Fibroblast of skin of left quadriceps (primary cell): Measurements from ENCODE around the gene IL5.
"Not testable (repeated sequence)": the region's sequence is repeated elsewhere in the genome, so short reads cannot be mapped to it uniquely, and the experiment has no call there.

ENCODE experiments used
- DNase-seq, 2 experiments: peaks; one replicate each; pipeline ENCODE4 v3.0.0-alpha.2; 2013; ENCODE audit warnings: low read depth in 2 of 2

The IL5 gene

DNA sequence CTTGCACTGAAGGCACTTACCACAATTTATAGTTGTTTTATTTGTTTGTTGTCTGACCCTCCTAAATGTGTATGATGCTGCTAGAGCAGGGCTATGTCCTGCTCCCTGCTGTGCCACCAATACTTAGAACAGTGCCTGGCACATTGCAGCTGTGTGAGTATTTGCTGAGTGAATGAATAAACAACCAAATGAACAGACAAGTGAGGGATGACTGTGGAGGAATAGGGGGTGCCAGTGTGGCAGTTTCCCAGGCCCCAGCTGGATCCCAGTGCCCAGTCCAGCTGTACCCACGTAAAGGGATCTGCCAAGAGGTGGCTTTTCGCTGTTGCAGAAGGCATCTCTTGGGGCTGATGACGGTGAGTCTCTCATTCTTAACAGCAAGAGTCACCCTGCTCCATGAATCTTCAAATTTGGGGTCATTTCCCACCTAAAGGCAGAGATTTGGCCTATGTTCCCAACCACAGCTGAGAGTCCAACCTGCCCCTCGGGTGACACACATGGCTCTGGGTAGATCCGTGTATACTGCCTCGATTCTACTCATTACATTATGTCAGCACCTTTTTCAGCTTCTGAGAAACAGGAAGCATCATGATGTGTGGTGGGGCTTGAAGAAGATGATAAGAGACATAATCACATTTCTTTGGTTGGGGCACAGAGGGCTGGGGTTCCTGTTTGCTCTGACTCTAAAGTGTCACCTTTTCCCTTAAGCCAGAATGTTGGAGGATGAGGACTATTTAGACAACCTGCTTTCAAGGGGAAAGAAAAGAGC lies 14.3 kb downstream of the IL5 start:
- no peak for DNase-seq

DNA sequence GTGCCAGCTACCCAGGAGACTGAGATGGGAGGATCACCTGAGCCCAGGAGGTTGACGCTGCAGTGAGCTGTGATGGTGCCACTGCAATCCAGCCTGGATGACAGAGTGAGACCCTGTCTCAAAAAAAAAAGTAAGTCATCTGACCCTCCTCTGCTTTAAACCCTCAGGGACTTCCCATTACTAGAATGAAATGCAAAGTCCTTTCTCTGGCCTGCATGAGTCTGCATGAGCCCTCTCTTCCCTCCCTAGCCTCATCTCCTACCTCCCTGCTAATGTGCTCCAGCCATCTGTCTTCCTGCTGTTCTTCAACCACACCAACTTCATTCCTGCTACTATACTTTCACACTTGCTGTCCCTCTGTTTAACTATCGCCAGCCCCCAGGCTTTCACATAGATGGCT lies 15.3 kb downstream of the IL5 start:
- DNase-seq = no peak

DNA sequence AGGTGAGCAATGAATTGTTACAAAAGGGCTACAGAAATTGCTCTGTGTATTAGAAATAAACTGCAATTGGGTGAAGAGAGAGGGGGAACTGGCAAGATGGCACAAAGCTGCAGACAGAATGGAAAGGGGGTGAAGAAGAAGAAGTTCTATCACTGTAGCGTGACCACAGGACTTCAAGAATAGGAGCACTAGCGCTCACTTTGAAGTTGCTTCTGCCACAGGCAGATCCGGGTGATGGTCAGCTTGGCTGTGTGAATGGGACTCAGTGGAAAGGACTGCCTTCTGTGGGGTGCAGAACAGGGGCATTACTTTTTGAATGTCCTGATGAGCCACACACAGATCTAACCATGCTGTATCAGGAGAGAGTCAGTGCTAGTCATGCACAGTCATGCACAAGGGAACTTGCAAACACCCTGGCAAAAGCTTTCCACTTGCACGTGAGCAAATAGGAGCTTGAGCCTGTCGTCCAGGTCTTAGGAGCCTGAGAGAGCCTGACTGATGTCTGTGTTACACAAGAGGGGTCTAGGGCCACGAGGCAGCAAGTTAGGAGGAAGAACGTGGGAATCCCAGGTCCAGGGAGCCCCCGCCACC lies 16.3 kb downstream of the IL5 start:
- DNase-seq = no peak

DNA sequence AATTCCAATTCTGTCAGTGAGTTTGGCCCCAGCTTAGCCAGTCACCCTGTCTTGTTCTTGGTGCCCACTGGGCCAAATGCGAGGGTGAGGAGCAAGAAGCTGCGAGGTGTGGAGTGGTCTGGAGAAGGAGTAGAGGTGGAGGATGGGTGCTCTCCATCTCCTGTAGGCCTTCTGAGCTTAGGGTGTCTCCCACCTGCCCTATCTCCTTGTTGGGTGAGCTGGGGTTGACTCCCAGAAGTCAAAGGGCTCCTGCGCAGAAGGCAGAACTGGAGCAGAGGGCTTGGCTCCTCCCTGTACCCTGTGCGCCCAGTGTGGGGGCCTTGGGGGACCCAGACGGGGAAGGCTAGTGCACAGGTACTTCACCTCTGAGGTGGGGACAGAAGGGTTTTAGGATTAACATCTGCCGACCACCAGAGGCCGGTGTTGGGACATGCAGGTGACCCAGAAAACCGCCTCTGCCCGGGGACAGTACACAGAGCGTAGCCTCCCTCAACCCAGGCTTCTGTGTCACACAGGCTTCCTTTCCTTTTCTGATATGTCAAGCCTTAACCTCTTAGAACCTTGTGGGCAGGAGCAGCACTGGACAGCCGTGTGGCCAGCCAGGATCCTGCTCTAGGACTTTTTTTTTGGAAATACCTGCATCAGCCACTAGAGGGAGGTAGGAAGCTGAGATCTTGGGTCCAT lies 16.9 kb downstream of the IL5 start:
- peak; percentile 13 to 20 for DNase-seq

DNA sequence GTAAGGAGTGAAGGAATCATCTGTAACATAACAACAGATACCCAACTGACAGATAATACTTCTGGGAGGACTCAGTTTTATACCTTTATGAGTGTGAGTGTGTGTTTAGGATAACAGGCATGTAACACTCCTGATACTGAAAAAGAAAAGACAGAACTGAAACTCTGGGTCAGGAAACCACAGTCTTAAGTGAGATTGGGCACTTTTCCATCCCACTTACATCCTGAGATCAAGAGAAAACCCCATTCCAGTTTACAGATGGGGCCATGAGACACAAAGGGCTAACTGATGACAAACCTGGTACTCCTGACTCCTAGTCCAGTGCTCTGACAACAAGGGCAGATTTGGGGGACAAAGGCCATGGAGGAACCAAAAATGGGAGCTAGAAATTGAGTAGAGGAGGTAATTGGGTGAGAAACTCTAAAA lies 18.0 kb downstream of the IL5 start:
- DNase-seq = no peak

DNA sequence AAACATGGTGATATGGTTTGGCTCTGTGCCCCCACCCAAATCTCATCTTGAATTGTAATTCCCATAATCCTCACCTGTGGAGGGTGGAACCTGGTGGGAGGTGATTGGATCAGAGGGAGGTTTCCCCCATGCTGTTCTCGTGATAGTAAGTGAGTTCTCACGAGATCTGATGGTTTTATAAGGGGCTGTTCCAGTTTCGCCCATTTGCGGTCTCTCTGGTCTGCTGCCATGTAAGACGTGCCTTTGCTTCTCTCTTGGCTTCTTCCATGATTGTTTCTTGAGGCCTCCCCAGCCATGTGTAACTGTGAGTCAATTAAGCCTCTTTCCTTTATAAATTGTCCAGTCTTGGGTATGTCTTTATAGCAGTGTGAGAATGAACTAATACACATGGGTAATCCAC lies 18.4 kb downstream of the IL5 start:
- DNase-seq = not testable (repeated sequence)

DNA sequence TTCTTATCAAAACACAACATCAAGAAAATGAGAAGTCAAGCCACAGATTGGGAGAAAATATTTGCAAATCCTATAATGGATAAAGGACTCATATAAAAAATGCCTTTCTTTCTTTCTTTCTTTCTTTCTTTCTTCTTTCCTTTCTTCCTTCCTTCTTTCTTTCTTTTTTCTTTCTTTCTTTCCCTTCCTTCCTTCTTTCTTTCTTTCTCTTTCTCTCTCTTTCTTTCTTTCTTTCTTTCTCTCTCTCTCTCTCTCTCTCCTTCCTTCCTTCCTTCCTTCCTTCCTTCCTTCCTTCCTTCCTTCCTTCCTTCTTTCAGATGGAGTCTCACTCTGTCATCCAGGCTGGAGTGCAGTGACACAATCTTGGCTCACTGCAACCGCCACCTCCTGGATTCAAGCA lies 21.3 kb downstream of the IL5 start:
- DNase-seq = not testable (repeated sequence)

DNA sequence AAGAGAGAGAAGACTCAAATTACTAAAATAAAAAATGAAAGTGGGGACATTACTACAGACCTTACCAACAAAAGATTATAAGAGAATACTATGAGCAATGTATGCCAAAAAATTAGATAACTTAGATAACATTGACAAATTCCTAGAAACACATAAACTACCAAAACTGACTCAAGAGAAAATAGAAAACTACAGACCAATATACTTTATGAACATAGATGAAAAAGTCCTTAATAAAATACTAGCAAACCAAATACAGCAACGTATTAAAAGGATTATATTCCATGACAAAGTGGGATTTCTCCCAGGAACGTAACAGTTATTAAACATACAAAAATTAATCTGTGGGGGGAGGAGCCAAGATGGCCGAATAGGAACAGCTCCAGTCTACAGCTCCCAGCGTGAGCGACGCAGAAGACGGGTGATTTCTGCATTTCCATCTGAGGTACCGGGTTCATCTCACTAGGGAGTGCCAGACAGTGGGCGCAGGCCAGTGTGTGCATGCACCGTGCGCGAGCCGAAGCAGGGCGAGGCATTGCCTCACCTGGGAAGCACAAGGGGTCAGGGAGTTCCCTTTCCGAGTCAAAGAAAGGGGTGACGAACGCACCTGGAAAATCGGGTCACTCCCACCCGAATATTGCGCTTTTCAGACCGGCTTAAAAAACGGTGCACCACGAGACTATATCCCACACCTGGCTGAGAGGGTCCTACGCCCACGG lies 29.5 kb downstream of the IL5 start:
- not testable (repeated sequence) for DNase-seq

DNA sequence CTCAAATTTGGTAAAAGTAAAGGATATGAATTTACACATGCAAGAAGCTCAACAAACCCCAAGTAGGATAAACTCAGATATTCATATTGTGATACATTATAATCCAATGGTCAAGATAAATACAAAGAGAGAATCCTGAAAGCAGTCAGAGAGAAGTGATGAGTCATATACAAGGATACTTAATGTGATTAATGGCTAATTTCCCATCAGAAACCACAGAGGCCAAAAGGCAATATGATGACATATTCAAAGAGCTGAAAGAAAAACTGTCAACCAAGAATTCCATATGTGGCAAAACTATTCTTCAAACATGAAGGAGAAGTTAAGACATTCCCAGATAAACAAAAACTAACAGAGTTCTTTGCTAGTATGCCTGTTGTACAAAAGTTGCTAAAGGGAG lies 33.2 kb downstream of the IL5 start:
- DNase-seq = peak; percentile 87 to 89

DNA sequence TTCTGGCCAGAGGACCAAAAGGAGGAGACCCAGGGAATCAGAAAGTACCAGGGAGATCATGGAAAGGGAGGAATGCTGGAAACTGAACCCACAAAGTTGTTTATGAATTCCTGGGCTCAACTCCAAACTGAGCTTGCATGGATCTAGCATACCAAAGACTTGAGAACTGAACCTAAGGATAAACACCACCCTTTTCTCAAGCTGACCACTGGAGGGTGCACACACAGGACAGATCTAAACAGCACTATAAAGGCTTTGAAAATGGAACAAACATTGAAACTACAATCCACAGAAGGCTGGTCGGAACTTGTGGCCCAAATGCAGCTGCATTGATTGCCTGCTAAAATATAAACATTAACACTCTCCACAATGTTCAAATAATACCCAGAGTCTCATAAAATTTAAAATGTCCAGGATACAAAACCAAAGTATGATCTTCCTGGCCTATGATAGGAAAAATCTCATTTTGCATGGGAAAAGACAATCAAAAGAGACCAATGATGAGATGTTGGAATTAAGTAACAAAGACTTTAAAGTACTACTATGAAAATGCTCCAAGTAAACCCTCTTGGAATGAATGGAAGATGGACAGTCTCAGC lies 37.1 kb downstream of the IL5 start:
- DNase-seq = peak; percentile 91 to 92

DNA sequence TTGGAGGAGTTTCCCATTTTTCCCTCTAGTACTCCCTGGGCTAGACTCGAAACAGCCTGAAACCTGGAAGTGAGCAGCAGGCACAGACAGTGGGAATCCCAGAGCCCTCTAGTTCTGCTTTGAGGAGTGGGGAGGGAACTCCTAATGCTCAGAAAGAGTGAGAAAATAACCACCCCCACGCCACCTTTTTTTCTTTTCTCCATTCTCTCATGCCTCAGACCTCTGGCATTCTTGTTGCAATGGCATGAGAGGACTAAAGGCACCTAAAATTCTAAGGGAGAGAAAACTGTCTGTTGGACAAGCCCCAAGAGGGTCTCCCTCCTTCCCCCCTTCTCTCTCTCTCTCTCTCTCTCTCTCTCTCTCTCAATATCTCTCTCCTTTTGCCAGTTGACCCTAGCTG lies 37.7 kb downstream of the IL5 start:
- DNase-seq = peak in 1 of 2 experiments; percentile 20

DNA sequence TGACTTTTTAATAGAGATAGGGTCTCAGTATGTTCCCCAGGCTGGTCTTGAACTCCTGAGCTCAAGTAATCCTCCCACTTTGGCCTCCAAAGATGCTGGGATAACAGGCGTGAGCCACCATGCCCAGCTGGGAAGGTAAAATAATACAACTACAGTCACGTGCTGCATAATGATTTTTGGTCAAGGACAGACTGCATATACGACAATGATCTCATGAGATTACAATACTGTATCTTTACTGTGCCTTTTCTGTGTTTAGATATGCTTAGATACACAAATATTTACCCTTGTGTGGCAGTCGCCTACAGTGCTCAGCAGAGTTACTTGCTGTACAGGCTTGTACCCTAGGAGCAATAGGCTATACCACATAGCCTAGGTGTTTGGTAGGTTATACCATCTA lies 38.6 kb downstream of the IL5 start:
- no peak for DNase-seq

DNA sequence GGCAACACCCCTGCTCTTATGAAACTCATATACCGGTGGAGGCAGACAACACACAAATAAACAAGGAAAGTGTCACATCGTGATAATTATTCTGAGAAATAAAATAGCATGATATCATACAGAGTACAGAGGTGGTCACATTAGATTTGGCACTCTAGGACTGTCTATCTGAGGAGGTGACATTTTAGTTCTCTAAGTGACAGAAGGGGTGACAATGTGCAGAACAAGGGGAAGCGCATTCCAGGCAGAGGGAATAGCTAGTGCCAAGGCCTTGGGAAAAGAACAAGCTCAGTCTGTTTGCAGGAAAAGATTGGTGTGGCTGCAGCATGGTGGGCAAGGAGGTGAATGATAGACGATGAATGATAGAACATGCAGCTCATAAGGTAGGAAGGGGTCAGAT lies 40.1 kb downstream of the IL5 start:
- no peak for DNase-seq

DNA sequence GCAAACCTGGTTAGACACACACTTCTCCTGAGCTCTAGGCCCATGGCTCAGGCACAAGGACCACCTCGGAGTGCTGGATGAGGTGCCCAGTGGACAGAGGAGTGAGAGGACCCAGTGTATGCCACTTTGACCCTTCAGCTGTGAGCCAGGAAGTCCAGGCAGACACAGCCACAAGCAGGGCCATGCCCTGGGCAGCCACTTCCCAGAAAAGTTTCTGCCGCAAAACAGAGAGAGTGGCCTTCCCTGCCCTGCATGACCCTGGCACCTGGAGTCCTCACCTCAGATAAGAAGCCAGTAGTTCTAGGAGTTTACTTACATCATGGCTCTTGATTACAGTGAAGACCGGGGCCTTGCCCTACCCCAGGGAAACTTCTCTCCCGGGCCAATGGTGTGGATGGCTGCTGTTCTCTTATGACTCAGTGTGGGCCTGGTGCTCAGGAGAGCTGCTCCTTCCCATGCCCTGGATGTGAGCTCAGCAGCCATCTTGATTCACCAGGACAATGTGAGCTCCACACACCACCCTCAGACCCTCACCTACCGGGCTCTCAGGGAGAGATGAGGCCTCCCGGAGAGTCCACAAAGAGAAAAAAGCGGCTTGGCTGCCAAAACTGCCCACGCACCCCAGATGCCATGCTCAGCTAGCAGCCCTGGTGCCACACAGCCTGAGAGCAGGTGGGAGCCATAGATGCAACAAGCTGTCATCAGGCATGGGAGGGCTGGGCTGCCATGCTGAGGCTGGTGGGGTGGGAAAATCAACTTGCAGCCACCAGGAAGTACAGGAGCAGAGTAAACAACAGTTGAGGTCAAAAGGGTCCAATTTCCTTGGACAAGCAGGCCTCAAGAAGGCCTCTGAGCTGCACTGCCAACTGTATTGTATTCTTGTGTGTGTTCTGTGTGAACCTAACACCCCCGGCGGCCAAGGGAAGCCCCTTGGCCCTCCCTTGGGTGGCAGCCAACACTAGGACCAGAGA lies 41.1 kb downstream of the IL5 start:
- no peak for DNase-seq

DNA sequence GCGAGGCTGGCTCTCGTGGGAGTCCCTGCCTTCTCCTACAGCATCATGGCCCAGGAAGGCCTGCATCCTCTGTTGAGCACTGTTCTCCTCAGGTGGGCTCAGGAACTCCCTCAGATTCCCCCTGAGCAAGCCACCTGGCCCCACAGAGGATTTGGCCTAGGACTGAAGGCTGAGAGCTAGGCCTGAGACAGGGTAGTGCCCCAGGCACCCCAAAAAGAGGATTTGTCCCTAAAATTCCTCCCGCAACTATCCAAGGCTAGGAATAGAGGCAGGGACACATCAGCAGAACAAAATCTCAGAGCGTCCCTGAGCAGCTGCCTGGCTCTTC lies 41.7 kb downstream of the IL5 start:
- DNase-seq = no peak

DNA sequence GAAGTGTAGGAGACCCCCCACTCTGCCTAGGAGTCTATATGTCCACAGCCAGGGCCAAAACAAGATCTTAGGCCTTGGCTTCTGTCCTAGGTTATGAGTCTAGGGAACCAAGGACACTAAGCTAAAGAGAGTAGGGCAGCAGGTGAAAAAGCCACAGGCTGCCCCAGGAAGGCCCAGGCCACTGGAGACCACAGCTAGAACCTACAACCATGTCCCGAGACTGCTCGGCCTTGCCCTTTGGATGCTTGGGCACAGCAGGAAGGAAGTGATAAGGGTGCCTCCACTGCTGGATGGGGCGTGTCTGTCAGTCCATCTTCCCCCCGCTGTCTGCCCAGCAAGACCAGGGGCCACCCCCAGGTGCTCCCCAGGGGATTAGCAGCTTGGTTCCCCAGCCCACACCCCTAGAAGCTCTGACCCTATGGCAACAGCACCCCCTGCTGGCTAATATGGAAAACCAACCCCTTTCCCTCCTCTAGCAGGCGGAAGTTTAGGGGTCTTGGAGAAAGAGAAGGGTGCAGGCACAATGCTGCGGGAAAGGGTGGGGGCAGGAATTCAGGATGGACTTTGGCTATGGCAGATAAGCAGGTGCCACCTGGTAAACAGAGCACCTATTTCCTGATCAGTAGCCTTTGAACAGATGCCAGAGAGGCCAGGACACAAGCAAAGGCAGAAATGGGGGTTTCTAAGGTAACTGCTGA lies 42.2 kb downstream of the IL5 start:
- peak in 1 of 2 experiments; percentile 21 for DNase-seq

DNA sequence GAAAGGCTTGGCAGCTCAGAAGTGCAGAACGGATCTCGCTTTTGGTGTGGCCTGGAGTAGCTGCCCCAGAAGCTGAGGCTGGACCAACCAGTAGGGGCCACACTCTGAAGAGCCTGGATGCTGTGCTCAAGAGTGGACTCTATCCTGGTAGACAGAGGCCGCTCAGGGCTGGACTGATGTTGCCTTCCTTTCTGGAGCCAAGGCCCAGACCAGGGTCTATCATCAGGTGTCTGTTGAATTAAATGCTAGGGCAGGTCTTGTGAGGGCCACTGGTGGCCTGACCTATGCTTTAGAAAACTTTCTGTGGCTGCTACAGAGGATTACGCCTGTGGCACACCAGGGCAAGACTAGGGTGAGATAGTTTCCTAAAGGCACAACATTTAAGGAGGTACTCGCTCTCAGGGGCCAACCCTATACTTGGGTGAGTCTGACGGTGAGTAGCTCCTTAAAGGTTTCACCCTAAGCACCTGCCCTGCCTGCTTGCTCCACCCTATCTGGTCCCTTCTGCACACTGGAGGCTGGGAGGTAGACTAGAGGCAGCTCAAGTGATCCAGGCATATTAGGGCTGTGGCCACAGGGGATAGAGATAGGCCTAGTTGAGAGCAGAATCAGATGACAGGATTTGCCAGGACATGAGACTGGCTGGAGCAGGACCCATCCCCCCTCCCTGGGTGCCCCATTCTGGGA lies 42.9 kb downstream of the IL5 start:
- no peak for DNase-seq

DNA sequence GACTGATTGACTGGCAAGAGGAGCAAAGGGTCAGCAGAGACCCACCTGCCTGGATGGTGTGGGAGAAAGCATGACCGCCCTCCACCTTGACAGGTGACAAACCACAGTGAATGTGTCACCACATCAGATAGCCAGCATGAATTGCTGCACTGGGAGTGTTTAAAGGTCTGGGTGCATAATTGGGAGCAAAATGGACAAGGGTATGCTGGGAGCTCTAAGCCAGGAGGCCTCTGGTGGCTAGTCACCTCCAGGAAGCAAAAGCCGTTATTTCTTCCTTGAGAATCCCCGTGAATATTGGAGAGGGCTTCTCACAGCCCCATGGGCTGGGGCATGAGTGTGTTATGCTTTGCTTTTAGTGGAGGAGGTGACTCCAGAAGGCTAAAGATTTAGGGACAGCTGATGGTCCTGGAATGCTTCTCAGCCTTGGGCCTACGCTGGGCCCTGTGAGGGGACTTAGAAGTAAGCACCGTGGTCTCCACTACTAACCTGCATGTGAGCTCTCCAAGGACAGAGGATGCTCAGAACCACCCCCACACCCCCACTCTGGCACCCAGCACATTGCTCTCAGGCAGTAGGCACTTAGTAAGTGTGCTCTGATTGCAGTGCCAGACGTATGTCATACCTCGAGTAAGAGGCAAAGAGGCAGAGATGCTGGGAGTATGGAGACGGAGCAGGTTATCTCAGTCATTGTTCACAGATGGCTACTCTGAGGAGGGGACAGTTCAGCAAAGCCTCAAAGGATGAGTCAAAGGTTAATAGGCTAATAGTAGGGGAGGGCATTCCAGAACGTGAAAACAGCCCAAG lies 43.7 kb downstream of the IL5 start:
- no peak for DNase-seq
